K562 (cell line): Measurements from ENCODE around the gene TLN1. TPM values are rescaled to one million over a fixed set of nuclear protein-coding genes. Genes with fewer than 3 reads are reported as not detected.

ENCODE experiments used
- CUX1 ChIP-seq: fragments of 200-800 bp; sonication (Bioruptor generic); IDR thresholded peaks from 2 replicates; pipeline ENCODE4 v1.6.1; 2016; ENCODE audit warnings: missing genetic modification characterization, missing compliant biosample characterization
- HNRNPLL ChIP-seq: fragments of 200-400 bp; formaldehyde crosslinking; IDR thresholded peaks from 2 replicates; pipeline ENCODE4 v1.6.1; 2017; ENCODE audit warnings: low read length, low read depth, mild to moderate bottlenecking; ENCODE audit not compliant: poor library complexity, severe bottlenecking
- POLR2AphosphoS2 ChIP-seq: IDR thresholded peaks from 2 replicates; pipeline ENCODE4 v1.6.1; 2012; ENCODE audit warnings: low read length, improper control_type of control experiment
- RAD21 ChIP-seq, 2 experiments: fragments of 250-450 bp in 1 of 2; fragments of 450-650 bp in 1 of 2; sonication (Bioruptor Pico) in 1 of 2; formaldehyde crosslinking in 1 of 2; IDR thresholded peaks in 1 of 2; conservative IDR thresholded peaks in 1 of 2; 2 replicates each; pipeline versions ENCODE4 v1.4.0 to v1.8.0; 2020 to 2022; ENCODE audit warnings: mild to moderate bottlenecking in 2 of 2, moderate library complexity in 1 of 2
- SP1 ChIP-seq: sonication (generic); formaldehyde crosslinking; IDR thresholded peaks from 2 replicates; pipeline ENCODE4 v1.8.1; 2022; ENCODE audit warnings: mild to moderate bottlenecking, missing genetic modification reagents
- WHSC1 ChIP-seq: IDR thresholded peaks from one replicate; pipeline ENCODE4 v1.6.1; 2012; ENCODE audit warnings: low read length, control low read depth, inconsistent platforms
- ZNF644 ChIP-seq: fragments of 200-800 bp; sonication (Bioruptor generic); IDR thresholded peaks from 2 replicates; pipeline ENCODE4 v1.6.1; 2016; ENCODE audit warnings: low read depth, missing genetic modification characterization, missing compliant biosample characterization
- ZNF79 ChIP-seq: fragments of 250-450 bp; sonication (Bioruptor Pico); IDR thresholded peaks from 2 replicates; pipeline ENCODE4 v1.4.0; 2020; ENCODE audit warnings: low read depth, mild to moderate bottlenecking, moderate library complexity
- polyA plus RNA-seq, 8 experiments: library from polyadenylated mRNA; depleted of rRNA in 4 of 8; stranded (reverse) in 5 of 8; unstranded in 3 of 8; fragments of >200 nt; fragmentation: Nextera tagmentation in 2 of 8; fragmentation: Illumina TruSeq in 1 of 8; extraction: Ambion mirVana in 2 of 8; extraction: Trizol in 1 of 8; gene quantifications; 2 replicates each; pipeline versions ENCODE4 v1.2.1 to v1.2.3, GENCODE V29; 2011 to 2014; ENCODE audit warnings: inconsistent platforms in 1 of 8, missing spikeins in 1 of 8
- total RNA-seq, 7 experiments: library from RNA; depleted of rRNA in 6 of 7; stranded (reverse); fragments of >200 nt in 6 of 7; fragmentation: Illumina TruSeq in 2 of 7; extraction: Trizol in 2 of 7; gene quantifications; 2 replicates each; pipeline versions ENCODE4 v1.2.1 to v1.2.3, GENCODE V29; 2011 to 2021; ENCODE audit warnings: low replicate concordance in 1 of 7
- TF ChIP-seq, protein P1 (sequence below): IDR thresholded peaks from 3 replicates; pipeline ENCODE4 v1.6.1; 2011; ENCODE audit warnings: borderline replicate concordance, mild to moderate bottlenecking; ENCODE audit not compliant: insufficient read length, insufficient read depth
- TF ChIP-seq, protein P2 (sequence below), 2 experiments: fragments of 450-650 bp; formaldehyde crosslinking in 1 of 2; IDR thresholded peaks; 2 replicates each; pipeline versions ENCODE4 v1.4.0 to v1.6.1; 2014 to 2020; ENCODE audit warnings: mild to moderate bottlenecking in 2 of 2, borderline replicate concordance in 1 of 2, low read depth in 1 of 2

TLN1 gene
- total and polyA plus RNA-seq, 9 of the 15 experiments (the other 6 are each of a cell fraction or from before 2014, with no cell fraction given) = 3.6 to 240 (median 54.8) TPM

DNA sequence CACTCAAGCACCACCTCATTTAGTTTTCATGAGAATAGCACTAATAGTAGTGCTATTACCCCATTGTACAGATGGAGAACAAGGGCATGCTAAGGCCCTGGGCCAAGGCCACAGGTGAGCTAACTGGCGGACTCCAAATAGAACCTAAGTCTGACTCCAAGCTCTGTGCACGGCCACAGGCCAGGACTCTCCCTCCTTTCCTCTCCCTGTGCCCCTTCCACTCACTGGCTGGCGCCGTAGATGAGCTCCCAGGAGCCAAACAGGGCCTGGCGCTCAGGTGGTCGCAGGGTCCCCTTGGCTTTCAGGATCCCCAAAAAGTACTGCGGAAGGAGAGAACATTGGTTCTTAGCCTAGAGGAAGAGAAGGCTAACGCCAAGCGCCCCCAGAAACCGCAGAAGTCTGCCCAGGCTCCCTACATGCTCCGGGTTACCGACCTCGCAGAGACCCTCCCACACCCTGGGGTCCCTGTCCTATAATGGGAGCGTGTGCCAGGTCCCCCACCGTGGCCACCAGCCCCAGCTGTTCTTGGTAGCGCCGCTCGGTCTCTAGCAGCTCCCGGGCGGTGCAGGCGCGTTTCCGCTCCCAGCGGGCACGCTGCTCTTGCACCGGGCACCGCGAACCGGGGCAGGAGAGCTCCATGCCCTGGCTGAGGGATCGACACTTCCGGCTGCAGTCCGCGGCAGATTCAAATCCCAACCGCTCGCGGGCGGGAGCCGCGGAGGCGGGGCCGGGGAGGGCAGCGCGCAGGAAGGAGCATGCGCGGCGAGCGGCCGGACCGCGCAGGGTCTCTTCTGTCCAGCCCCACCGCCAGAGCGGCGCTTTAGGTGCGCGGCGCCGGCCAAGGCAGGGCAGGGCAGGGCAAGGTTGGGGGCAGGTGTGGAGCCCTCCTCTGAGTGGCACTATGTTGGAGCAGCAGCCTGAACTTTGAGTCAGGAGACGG, 67.2 kb downstream of the TLN1 start, which contains the start of gene ARHGEF39 (continued):
- TF ChIP-seq ZNF644 (tag) (no peak), POLR2AphosphoS2 (no peak), ZNF79 (CRISPR knock-in tag) (no peak), SP1 (CRISPR knock-in tag) (0 out of 2 replicates have a peak, but pooled peaks have one; percentile 56), CUX1 (CRISPR knock-in tag) (no peak), RAD21 (CRISPR knock-in tag; conservative IDR thresholded peaks at IDR 0.05 in 1 of 2, IDR thresholded peaks at IDR 0.05 in 1 of 2) (peak in 1 of 2 experiments; percentile 38; a peak in 1 of 4 replicates), WHSC1 (no peak), HNRNPLL (no peak)
- TF ChIP-seq, protein P1, sequence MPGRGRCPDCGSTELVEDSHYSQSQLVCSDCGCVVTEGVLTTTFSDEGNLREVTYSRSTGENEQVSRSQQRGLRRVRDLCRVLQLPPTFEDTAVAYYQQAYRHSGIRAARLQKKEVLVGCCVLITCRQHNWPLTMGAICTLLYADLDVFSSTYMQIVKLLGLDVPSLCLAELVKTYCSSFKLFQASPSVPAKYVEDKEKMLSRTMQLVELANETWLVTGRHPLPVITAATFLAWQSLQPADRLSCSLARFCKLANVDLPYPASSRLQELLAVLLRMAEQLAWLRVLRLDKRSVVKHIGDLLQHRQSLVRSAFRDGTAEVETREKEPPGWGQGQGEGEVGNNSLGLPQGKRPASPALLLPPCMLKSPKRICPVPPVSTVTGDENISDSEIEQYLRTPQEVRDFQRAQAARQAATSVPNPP = no peak
- TF ChIP-seq, protein P2, sequence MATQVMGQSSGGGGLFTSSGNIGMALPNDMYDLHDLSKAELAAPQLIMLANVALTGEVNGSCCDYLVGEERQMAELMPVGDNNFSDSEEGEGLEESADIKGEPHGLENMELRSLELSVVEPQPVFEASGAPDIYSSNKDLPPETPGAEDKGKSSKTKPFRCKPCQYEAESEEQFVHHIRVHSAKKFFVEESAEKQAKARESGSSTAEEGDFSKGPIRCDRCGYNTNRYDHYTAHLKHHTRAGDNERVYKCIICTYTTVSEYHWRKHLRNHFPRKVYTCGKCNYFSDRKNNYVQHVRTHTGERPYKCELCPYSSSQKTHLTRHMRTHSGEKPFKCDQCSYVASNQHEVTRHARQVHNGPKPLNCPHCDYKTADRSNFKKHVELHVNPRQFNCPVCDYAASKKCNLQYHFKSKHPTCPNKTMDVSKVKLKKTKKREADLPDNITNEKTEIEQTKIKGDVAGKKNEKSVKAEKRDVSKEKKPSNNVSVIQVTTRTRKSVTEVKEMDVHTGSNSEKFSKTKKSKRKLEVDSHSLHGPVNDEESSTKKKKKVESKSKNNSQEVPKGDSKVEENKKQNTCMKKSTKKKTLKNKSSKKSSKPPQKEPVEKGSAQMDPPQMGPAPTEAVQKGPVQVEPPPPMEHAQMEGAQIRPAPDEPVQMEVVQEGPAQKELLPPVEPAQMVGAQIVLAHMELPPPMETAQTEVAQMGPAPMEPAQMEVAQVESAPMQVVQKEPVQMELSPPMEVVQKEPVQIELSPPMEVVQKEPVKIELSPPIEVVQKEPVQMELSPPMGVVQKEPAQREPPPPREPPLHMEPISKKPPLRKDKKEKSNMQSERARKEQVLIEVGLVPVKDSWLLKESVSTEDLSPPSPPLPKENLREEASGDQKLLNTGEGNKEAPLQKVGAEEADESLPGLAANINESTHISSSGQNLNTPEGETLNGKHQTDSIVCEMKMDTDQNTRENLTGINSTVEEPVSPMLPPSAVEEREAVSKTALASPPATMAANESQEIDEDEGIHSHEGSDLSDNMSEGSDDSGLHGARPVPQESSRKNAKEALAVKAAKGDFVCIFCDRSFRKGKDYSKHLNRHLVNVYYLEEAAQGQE (IDR thresholded peaks at IDR 0.05; ENCODE audit: borderline replicate concordance) = peak; percentile 37; the same call in 1 of the 2 replicates
- TF ChIP-seq, protein P2 (CRISPR knock-in tag; IDR thresholded peaks at IDR 0.05; ENCODE audit: low read depth) = no peak
